HepG2 (cell line): ENCODE results near the gene HABP4. TPM values are rescaled to one million over a fixed set of nuclear protein-coding genes. Genes with fewer than 3 reads are reported as not detected.

ENCODE experiments used
- ASH2L ChIP-seq: fragments of 300-600, 200-600 bp; sonication (generic); IDR thresholded peaks from 2 replicates; pipeline ENCODE4 v1.7.0; 2017; ENCODE audit warnings: low read depth, mild to moderate bottlenecking, moderate library complexity, mixed read lengths, low read length; ENCODE audit not compliant: insufficient read length
- ATF1 ChIP-seq: IDR thresholded peaks from 2 replicates; pipeline ENCODE4 v1.6.1; 2016; ENCODE audit warnings: mild to moderate bottlenecking, control low read depth
- ERF ChIP-seq: IDR thresholded peaks from 2 replicates; pipeline ENCODE4 v1.6.1; 2018; ENCODE audit warnings: missing biosample characterization, missing genetic modification reagents
- FOXJ3 ChIP-seq: sonication (generic); formaldehyde crosslinking; IDR thresholded peaks from 2 replicates; pipeline ENCODE4 v1.4.0; 2020; ENCODE audit warnings: missing genetic modification reagents, mild to moderate bottlenecking, borderline replicate concordance
- KDM1A ChIP-seq: IDR thresholded peaks from 2 replicates; pipeline ENCODE4 v1.6.1; 2016; ENCODE audit warnings: missing compliant biosample characterization
- MAF1 ChIP-seq: sonication (generic); formaldehyde crosslinking; IDR thresholded peaks from 2 replicates; pipeline ENCODE4 v1.5.0; 2020; ENCODE audit warnings: missing genetic modification reagents, borderline replicate concordance
- NAIF1 ChIP-seq: sonication (generic); formaldehyde crosslinking; IDR thresholded peaks from 2 replicates; pipeline ENCODE4 v1.5.0; 2020; ENCODE audit warnings: mild to moderate bottlenecking, missing genetic modification reagents, borderline replicate concordance
- POLR2AphosphoS2 ChIP-seq: IDR thresholded peaks from 2 replicates; pipeline ENCODE4 v1.6.1; 2011; ENCODE audit warnings: low read depth, low read length, improper control_type of control experiment
- RAD51 ChIP-seq: fragments of 450-650 bp; IDR thresholded peaks from 2 replicates; pipeline ENCODE4 v1.6.1; 2016; ENCODE audit warnings: borderline replicate concordance
- REL ChIP-seq: sonication (generic); formaldehyde crosslinking; conservative IDR thresholded peaks from 2 replicates; pipeline ENCODE4 v1.8.0; 2022; ENCODE audit warnings: mild to moderate bottlenecking, missing genetic modification reagents, moderate library complexity
- REPIN1 ChIP-seq: sonication (generic); formaldehyde crosslinking; IDR thresholded peaks from 2 replicates; pipeline ENCODE4 v1.8.0; 2022; ENCODE audit warnings: missing genetic modification reagents, low read depth, mild to moderate bottlenecking, borderline replicate concordance
- SMARCE1 ChIP-seq: fragments of 450-650 bp; IDR thresholded peaks from 2 replicates; pipeline ENCODE4 v1.6.1; 2017; ENCODE audit warnings: borderline replicate concordance
- SP1 ChIP-seq, 2 experiments: fragments of 450-650 bp in 1 of 2; sonication (generic) in 1 of 2; formaldehyde crosslinking in 1 of 2; IDR thresholded peaks; 2 replicates each; pipeline versions ENCODE4 v1.4.0 to v1.6.1; 2016 to 2020; ENCODE audit warnings: missing genetic modification reagents in 1 of 2
- SP2 ChIP-seq: sonication (generic); formaldehyde crosslinking; IDR thresholded peaks from 2 replicates; pipeline ENCODE4 v1.5.1; 2020; ENCODE audit warnings: mild to moderate bottlenecking, missing genetic modification reagents
- YY1 ChIP-seq: IDR thresholded peaks from 2 replicates; pipeline ENCODE4 v1.6.1; 2011; ENCODE audit warnings: low read length, low read depth, moderate library complexity, mild to moderate bottlenecking; ENCODE audit not compliant: insufficient read depth, insufficient replicate concordance
- ZNF17 ChIP-seq: sonication (generic); formaldehyde crosslinking; IDR thresholded peaks from 2 replicates; pipeline ENCODE4 v1.5.0; 2020; ENCODE audit warnings: mild to moderate bottlenecking, missing genetic modification reagents
- ZNF256 ChIP-seq: sonication (generic); formaldehyde crosslinking; conservative IDR thresholded peaks from 2 replicates; pipeline ENCODE4 v1.4.0; 2020; ENCODE audit warnings: missing genetic modification reagents
- ZNF431 ChIP-seq: sonication (generic); formaldehyde crosslinking; IDR thresholded peaks from 2 replicates; pipeline ENCODE4 v1.9.0; 2022; ENCODE audit warnings: missing genetic modification reagents, low read depth, mild to moderate bottlenecking, borderline replicate concordance
- ZNF556 ChIP-seq: sonication (generic); formaldehyde crosslinking; IDR thresholded peaks from 2 replicates; pipeline ENCODE4 v1.4.0; 2020; ENCODE audit warnings: mild to moderate bottlenecking, missing genetic modification reagents, borderline replicate concordance
- ZNF75D ChIP-seq: sonication (generic); formaldehyde crosslinking; IDR thresholded peaks from 2 replicates; pipeline ENCODE4 v1.8.1; 2023; ENCODE audit warnings: missing genetic modification reagents, mild to moderate bottlenecking, borderline replicate concordance
- ZNF773 ChIP-seq: sonication (generic); formaldehyde crosslinking; IDR thresholded peaks from 2 replicates; pipeline ENCODE4 v1.4.0; 2020; ENCODE audit warnings: missing genetic modification reagents, borderline replicate concordance
- ZNF775 ChIP-seq: sonication (generic); formaldehyde crosslinking; IDR thresholded peaks from 2 replicates; pipeline ENCODE4 v1.4.0; 2020; ENCODE audit warnings: missing genetic modification reagents, mild to moderate bottlenecking, moderate library complexity, borderline replicate concordance
- ZNF850 ChIP-seq: sonication (generic); formaldehyde crosslinking; conservative IDR thresholded peaks from 2 replicates; pipeline ENCODE4 v1.9.0; 2021; ENCODE audit warnings: mild to moderate bottlenecking, missing genetic modification reagents
- polyA plus RNA-seq, 8 experiments: library from polyadenylated mRNA; depleted of rRNA in 3 of 8; stranded (reverse) in 7 of 8; unstranded in 1 of 8; fragments of >200 nt; fragmentation: Illumina TruSeq in 4 of 8; extraction: Trizol in 4 of 8; gene quantifications; 2 replicates each; pipeline versions ENCODE4 v1.2.1 to v1.2.3, GENCODE V29; 2011 to 2016; ENCODE audit warnings: low read depth in 4 of 8, missing spikeins in 1 of 8, mixed read lengths in 1 of 8; ENCODE audit not compliant: insufficient read depth in 1 of 8
- total RNA-seq, 5 experiments: library from RNA; depleted of rRNA; stranded (reverse); fragments of >200 nt; fragmentation: Illumina TruSeq; extraction: Trizol; gene quantifications; 2 replicates each; pipeline ENCODE4 v1.2.3, GENCODE V29; 2016; ENCODE audit warnings: low read depth in 1 of 5
- TF ChIP-seq, protein P1 (sequence below): sonication (generic); formaldehyde crosslinking; IDR thresholded peaks from 2 replicates; pipeline ENCODE4 v1.4.0; 2020; ENCODE audit warnings: missing genetic modification reagents
- TF ChIP-seq, protein P2 (sequence below): sonication (generic); formaldehyde crosslinking; IDR thresholded peaks from 2 replicates; pipeline ENCODE4 v1.5.0; 2020; ENCODE audit warnings: missing genetic modification reagents
- TF ChIP-seq, protein P3 (sequence below): sonication (generic); formaldehyde crosslinking; IDR thresholded peaks from 2 replicates; pipeline ENCODE4 v1.8.0; 2022; ENCODE audit warnings: missing genetic modification reagents, mild to moderate bottlenecking, inconsistent platforms, borderline replicate concordance
- TF ChIP-seq, protein P4 (sequence below): sonication (generic); formaldehyde crosslinking; IDR thresholded peaks from 2 replicates; pipeline ENCODE4 v1.5.0; 2020; ENCODE audit warnings: missing genetic modification reagents

HABP4 gene
- total and polyA plus RNA-seq, 2 of the 13 experiments (the other 11 are each of a cell fraction or from before 2014, with no cell fraction given) = 14.3 to 26.6 TPM

DNA sequence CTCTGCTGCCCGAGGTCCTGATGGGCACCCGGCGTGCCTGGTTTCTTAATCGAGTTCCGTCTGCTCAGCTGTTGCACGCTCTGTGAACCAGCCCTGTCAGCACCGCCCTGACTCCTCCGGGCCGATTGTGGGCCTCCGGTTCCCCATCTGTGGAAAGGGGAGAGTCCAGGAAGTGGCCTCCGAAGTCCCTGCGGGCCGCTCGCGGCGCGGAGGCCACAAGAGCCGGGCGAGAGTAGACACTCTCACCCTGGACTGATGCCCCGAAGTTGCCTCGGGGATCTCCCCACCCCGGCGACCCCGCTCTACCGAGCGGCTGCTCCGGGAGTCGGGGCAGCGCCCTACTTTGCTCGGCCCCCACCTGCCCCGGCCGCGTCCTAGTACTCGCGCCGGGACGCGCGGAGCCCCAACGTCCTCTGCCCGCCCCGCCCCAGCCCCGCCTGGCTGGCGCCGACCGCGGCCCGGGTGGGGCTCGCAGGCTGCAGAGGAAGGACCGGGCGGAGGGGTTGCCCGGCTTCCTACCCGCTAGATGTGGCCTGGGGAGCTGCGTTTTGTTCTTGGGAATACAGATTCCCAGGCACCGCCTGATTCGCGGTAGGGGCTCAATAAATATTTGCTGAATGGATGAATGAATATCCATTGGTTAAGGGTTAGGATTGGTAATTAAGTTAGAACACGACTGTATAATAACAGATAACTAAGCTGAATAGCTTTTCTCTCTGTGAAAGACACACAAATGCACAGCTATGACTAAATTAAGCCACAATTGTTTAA, 30.9 kb upstream of the HABP4 start (continued):
- TF ChIP-seq REL (no peak), REPIN1 (CRISPR knock-in tag) (no peak), ZNF556 (no peak), MAF1 (no peak), YY1 (peak; percentile 21), ATF1 (no peak), ERF (CRISPR knock-in tag) (peak; percentile 69; the same call in 1 of the 2 replicates), POLR2AphosphoS2 (no peak), FOXJ3 (no peak), ZNF850 (no peak), NAIF1 (CRISPR knock-in tag) (no peak; the same call in 1 of the 2 replicates), ZNF256 (CRISPR knock-in tag) (no peak), ZNF775 (no peak), SMARCE1 (no peak), ZNF17 (CRISPR knock-in tag) (no peak), ZNF773 (CRISPR knock-in tag) (no peak), SP2 (CRISPR knock-in tag) (no peak), ZNF431 (CRISPR knock-in tag) (no peak), KDM1A (0 out of 2 replicates have a peak, but pooled peaks have one; percentile 43), RAD51 (no peak), ASH2L (peak; percentile 73), SP1 (IDR thresholded peaks at IDR 0.05) (no peak), SP1 (CRISPR knock-in tag; IDR thresholded peaks at IDR 0.05) (no peak; the same call in 1 of the 2 replicates), ZNF75D (CRISPR knock-in tag) (no peak)
- TF ChIP-seq, protein P1, sequence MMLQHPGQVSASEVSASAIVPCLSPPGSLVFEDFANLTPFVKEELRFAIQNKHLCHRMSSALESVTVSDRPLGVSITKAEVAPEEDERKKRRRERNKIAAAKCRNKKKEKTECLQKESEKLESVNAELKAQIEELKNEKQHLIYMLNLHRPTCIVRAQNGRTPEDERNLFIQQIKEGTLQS = no peak; the same call in 1 of the 2 replicates
- TF ChIP-seq, protein P2, sequence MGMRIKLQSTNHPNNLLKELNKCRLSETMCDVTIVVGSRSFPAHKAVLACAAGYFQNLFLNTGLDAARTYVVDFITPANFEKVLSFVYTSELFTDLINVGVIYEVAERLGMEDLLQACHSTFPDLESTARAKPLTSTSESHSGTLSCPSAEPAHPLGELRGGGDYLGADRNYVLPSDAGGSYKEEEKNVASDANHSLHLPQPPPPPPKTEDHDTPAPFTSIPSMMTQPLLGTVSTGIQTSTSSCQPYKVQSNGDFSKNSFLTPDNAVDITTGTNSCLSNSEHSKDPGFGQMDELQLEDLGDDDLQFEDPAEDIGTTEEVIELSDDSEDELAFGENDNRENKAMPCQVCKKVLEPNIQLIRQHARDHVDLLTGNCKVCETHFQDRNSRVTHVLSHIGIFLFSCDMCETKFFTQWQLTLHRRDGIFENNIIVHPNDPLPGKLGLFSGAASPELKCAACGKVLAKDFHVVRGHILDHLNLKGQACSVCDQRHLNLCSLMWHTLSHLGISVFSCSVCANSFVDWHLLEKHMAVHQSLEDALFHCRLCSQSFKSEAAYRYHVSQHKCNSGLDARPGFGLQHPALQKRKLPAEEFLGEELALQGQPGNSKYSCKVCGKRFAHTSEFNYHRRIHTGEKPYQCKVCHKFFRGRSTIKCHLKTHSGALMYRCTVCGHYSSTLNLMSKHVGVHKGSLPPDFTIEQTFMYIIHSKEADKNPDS (CRISPR knock-in tag) = 0 out of 2 replicates have a peak, but pooled peaks have one; percentile 43
- TF ChIP-seq, protein P3, sequence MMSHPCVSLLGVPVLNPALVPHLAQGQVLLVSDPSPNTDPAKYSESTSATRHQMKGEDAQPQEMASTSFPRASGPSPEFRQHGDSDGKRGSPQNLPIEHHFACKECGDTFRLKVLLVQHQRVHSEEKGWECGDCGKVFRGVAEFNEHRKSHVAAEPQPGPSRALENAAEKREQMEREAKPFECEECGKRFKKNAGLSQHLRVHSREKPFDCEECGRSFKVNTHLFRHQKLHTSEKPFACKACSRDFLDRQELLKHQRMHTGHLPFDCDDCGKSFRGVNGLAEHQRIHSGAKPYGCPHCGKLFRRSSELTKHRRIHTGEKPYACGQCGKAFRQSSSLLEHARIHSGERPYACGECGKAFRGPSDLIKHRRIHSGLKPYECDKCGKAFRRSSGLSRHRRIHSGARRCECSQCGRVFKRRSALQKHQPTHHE (CRISPR knock-in tag) = no peak
- TF ChIP-seq, protein P4, sequence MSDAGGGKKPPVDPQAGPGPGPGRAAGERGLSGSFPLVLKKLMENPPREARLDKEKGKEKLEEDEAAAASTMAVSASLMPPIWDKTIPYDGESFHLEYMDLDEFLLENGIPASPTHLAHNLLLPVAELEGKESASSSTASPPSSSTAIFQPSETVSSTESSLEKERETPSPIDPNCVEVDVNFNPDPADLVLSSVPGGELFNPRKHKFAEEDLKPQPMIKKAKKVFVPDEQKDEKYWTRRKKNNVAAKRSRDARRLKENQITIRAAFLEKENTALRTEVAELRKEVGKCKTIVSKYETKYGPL (CRISPR knock-in tag) = no peak
